ENCODE results near the gene STPG1. TPM values are rescaled to one million over a fixed set of nuclear protein-coding genes. Genes with fewer than 3 reads are reported as not detected.

STPG1 gene
- polyA plus RNA-seq, 1 donor from 2014 or later, result 0.89 TPM

- Histone ChIP-seq H3F3A (ENCODE audit: insufficient read depth, low read length, poor library complexity, severe bottlenecking) (no peaks in the 10 kb centered on the region), H3K4me3 (ENCODE audit: low read length) (no peak overlapping the region), H3K9ac (ENCODE audit: low read length) (no peak overlapping the region), H3K4me2 (ENCODE audit: low read length) (no peak overlapping the region), H3K79me2 (replicated peaks; ENCODE audit: insufficient read depth, low read length) (no peaks in the 10 kb centered on the region), H3K9me3 (ENCODE audit: low read length) (no peaks in the 10 kb centered on the region), H3K36me3 (ENCODE audit: insufficient read depth, low read length) (no peaks in the 10 kb centered on the region), H3K9me2 (ENCODE audit: insufficient read depth, low read length) (no peaks in the 10 kb centered on the region), H3K27ac (ENCODE audit: low read length) (no peak overlapping the region), H3K27me3 (ENCODE audit: insufficient read depth, low read depth, low read length) (no peaks in the 10 kb centered on the region), H2AFZ (ENCODE audit: low read depth, low read length) (no peak overlapping the region), H4K20me1 (ENCODE audit: insufficient read depth) (no peaks in the 10 kb centered on the region)
- no peak for TF ChIP-seq EZH2 (IDR thresholded peaks at IDR 0.05; ENCODE audit: borderline replicate concordance, insufficient read depth, low read length, poor library complexity, severe bottlenecking)
These were observed 9.8 kb downstream of the STPG1 start for GRCh38 chr1:24403806-24404205.

DNA sequence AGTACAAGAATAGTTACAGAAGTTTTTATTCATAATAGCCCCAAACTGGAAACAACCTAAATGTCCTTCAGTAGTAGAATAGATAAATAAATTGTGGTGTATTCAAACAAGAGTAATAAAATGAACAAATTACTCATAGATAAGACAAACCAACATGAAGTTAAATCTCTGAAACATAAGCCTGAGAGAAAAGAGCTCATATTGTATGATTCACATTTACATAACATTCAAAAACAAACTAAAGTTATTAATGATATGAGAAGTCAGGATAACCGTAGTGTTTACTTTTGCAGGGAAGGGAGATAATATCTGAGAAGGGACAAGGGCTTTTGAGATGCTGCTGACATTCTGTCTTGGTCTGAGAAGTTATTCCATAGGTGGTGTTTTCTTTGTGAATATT lies 13.5 kb downstream of the STPG1 start:
- Histone ChIP-seq H2AFZ (ENCODE audit: low read depth, low read length) (no peak overlapping the region), H3K36me3 (ENCODE audit: insufficient read depth, low read length) (no peaks in the 10 kb centered on the region), H4K20me1 (ENCODE audit: insufficient read depth) (no peaks in the 10 kb centered on the region), H3K79me2 (replicated peaks; ENCODE audit: insufficient read depth, low read length) (no peaks in the 10 kb centered on the region), H3K27ac (ENCODE audit: low read length) (no peak overlapping the region), H3K9ac (ENCODE audit: low read length) (no peak overlapping the region), H3K4me3 (ENCODE audit: low read length) (no peak overlapping the region), H3K9me3 (ENCODE audit: low read length) (no peaks in the 10 kb centered on the region), H3F3A (ENCODE audit: insufficient read depth, low read length, poor library complexity, severe bottlenecking) (no peaks in the 10 kb centered on the region), H3K4me2 (ENCODE audit: low read length) (no peak overlapping the region), H3K27me3 (ENCODE audit: insufficient read depth, low read depth, low read length) (no peaks in the 10 kb centered on the region), H3K9me2 (ENCODE audit: insufficient read depth, low read length) (no peaks in the 10 kb centered on the region)
- TF ChIP-seq EZH2 (IDR thresholded peaks at IDR 0.05; ENCODE audit: borderline replicate concordance, insufficient read depth, low read length, poor library complexity, severe bottlenecking), result no peak
- no peak for TF ChIP-seq REST (IDR thresholded peaks at IDR 0.05; ENCODE audit: borderline replicate concordance)
- no peak for TF ChIP-seq EP300 (conservative IDR thresholded peaks at IDR 0.05; ENCODE audit: poor library complexity, severe bottlenecking)
- TF ChIP-seq, protein P1, sequence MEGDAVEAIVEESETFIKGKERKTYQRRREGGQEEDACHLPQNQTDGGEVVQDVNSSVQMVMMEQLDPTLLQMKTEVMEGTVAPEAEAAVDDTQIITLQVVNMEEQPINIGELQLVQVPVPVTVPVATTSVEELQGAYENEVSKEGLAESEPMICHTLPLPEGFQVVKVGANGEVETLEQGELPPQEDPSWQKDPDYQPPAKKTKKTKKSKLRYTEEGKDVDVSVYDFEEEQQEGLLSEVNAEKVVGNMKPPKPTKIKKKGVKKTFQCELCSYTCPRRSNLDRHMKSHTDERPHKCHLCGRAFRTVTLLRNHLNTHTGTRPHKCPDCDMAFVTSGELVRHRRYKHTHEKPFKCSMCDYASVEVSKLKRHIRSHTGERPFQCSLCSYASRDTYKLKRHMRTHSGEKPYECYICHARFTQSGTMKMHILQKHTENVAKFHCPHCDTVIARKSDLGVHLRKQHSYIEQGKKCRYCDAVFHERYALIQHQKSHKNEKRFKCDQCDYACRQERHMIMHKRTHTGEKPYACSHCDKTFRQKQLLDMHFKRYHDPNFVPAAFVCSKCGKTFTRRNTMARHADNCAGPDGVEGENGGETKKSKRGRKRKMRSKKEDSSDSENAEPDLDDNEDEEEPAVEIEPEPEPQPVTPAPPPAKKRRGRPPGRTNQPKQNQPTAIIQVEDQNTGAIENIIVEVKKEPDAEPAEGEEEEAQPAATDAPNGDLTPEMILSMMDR (IDR thresholded peaks at IDR 0.05; ENCODE audit: poor library complexity, severe bottlenecking), result no peak

DNA sequence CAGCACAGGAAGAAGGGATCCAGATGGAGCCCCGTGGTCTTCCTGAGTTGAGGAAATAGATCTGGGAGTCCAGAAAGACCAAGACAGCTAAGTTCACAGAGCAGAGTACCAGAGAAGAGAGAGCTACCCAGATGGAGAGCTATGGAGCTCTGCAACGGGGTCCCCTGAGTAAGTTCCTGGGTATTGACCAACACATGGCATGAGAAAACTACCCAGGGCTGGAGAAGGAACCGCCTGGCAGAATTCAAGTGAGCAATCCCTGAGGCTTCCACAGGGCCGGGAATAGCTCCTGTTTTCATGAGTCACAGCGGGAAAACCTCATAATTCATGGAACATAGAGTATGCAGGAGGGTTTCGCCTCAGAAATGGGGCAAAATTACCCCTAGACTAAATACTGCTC lies 19.7 kb downstream of the STPG1 start:
- Histone ChIP-seq H3F3A (ENCODE audit: insufficient read depth, low read length, poor library complexity, severe bottlenecking) (no peaks in the 10 kb centered on the region), H2AFZ (ENCODE audit: low read depth, low read length) (no peak overlapping the region), H3K4me2 (ENCODE audit: low read length) (no peak overlapping the region), H3K27ac (ENCODE audit: low read length) (no peak overlapping the region), H3K27me3 (ENCODE audit: insufficient read depth, low read depth, low read length) (no peaks in the 10 kb centered on the region), H3K79me2 (replicated peaks; ENCODE audit: insufficient read depth, low read length) (no peaks in the 10 kb centered on the region), H3K36me3 (ENCODE audit: insufficient read depth, low read length) (no peaks in the 10 kb centered on the region), H3K9me3 (ENCODE audit: low read length) (no peaks in the 10 kb centered on the region), H3K9me2 (ENCODE audit: insufficient read depth, low read length) (no peaks in the 10 kb centered on the region), H4K20me1 (ENCODE audit: insufficient read depth) (no peaks in the 10 kb centered on the region), H3K4me3 (ENCODE audit: low read length) (no peak overlapping the region), H3K9ac (ENCODE audit: low read length) (no peak overlapping the region)
- TF ChIP-seq EP300 (conservative IDR thresholded peaks at IDR 0.05; ENCODE audit: poor library complexity, severe bottlenecking) (no peak), MXI1 (conservative IDR thresholded peaks at IDR 0.05; ENCODE audit: poor library complexity, severe bottlenecking) (no peak), TAF1 (IDR thresholded peaks at IDR 0.05; ENCODE audit: low read depth) (no peak), EZH2 (IDR thresholded peaks at IDR 0.05; ENCODE audit: borderline replicate concordance, insufficient read depth, low read length, poor library complexity, severe bottlenecking) (no peak), REST (IDR thresholded peaks at IDR 0.05; ENCODE audit: borderline replicate concordance) (no peak), SMC3 (conservative IDR thresholded peaks at IDR 0.05; ENCODE audit: poor library complexity) (no peak), POLR2AphosphoS5 (IDR thresholded peaks at IDR 0.05) (no peak), RAD21 (conservative IDR thresholded peaks at IDR 0.05) (no peak)
- TF ChIP-seq, protein P1 (IDR thresholded peaks at IDR 0.05; ENCODE audit: poor library complexity, severe bottlenecking), result no peak

Measured in neural cell (in vitro differentiated cells).